Testis (tissue), 2 donors: ENCODE data around the gene GALC.

Experiments used
- CTCF ChIP-seq, 3 experiments: fragments of 450-650 bp in 2 of 3; fragments of 200-600 bp in 1 of 3; sonication (generic) in 1 of 3; IDR thresholded peaks; one replicate each; pipeline ENCODE4 v1.5.1; 2016 to 2019; ENCODE audit warnings: antibody characterized with exemption in 3 of 3, mild to moderate bottlenecking in 2 of 3, moderate library complexity in 1 of 3
- POLR2A ChIP-seq: fragments of 450-650 bp; IDR thresholded peaks from one replicate; pipeline ENCODE4 v1.6.1; 2017; ENCODE audit warnings: antibody characterized with exemption, mild to moderate bottlenecking, moderate library complexity

GRCh38 chr14:87952307-87953094, 40.5 kb downstream of the GALC start:
- TF ChIP-seq CTCF (IDR thresholded peaks at IDR 0.05) (no peak), POLR2A (no peak)
